Erythroblast (primary cell): Measurements from ENCODE around the gene LHFPL6.

Experiments
- GATA1 ChIP-seq: IDR thresholded peaks from 2 replicates; pipeline ENCODE4 v1.6.1; 2011; ENCODE audit warnings: low read depth, mild to moderate bottlenecking, control low read depth, low read length, moderate library complexity
- POLR2A ChIP-seq: IDR thresholded peaks from 2 replicates; pipeline ENCODE4 v1.6.1; 2011; ENCODE audit warnings: mild to moderate bottlenecking, low read length

DNA sequence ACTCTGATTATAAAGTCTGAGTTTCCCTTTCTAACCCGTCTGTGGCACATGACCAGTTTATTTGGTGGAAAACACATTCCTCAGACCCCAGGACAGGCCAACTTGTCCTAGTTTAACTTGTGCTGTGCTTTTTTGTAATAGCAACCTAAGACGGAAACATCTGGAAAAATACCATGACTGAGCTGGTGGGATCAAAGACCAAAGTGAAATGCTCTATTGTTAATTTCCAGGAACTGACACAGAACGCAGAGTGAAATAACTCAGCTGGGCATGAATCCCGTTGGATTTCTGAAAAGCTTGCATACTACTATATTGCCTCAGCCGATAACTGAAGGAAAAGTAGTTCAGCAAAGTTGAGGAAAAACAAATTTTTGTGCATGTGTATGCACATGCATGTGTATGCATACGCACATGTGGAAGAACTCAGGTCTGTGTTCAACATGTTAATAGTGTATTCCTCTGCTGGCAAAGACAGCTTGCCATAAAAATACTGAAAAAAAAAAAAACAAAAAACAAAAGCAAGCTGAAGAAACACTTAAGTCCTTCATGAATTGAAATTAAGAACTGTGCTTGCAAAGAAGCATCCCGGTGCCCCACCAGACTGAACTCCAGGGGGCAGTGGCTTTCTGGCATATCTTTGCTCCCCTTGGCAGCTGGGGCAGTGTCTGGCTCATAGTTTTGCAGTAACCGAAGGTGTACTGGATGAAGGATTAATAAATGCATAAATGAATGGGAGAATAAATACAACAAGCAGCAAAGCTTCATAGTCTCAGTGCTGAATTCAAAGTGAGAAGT, 187.8 kb downstream of the LHFPL6 start:
- TF ChIP-seq POLR2A (no peak), GATA1 (no peak)
